ENCODE data around the gene RARG.
A peak's percentile ranks its signal among the peaks of the same experiment; 100 is the strongest.

Gene RARG

GRCh38 chr12:53180220-53180930, 51.6 kb downstream of the RARG start, which contains the start of the genes CSAD and ZNF740 (continued):
- TF ChIP-seq ZNF362 (tag by site-specific recombination; IDR thresholded peaks at IDR 0.05) = no peak
- peak; percentile 81 for TF ChIP-seq ZNF423 (tag by site-specific recombination; IDR thresholded peaks at IDR 0.05)
- TF ChIP-seq ZSCAN16 (tag by site-specific recombination; IDR thresholded peaks at IDR 0.05) = no peak
- peak; percentile 99 for TF ChIP-seq GLIS2 (tag by site-specific recombination; IDR thresholded peaks at IDR 0.05)
- no peak for TF ChIP-seq ZNF837 (tag by site-specific recombination; IDR thresholded peaks at IDR 0.05)
- peak; percentile 95 for TF ChIP-seq ZNF518A (tag by site-specific recombination; conservative IDR thresholded peaks at IDR 0.05; ENCODE audit: low read depth)
- TF ChIP-seq PATZ1 (tag by site-specific recombination; IDR thresholded peaks at IDR 0.05) = peak; percentile 98
- TF ChIP-seq ZNF639 (tag by site-specific recombination; IDR thresholded peaks at IDR 0.05) = peak; percentile 37; the same call in 1 of the 2 replicates
- TF ChIP-seq ZNF391 (tag by site-specific recombination; IDR thresholded peaks at IDR 0.05; ENCODE audit: borderline replicate concordance, low read depth) = peak; percentile 77; the same call in 1 of the 2 replicates
- peak; percentile 11; the same call in 1 of the 2 replicates for TF ChIP-seq ZNF596 (tag by site-specific recombination; IDR thresholded peaks at IDR 0.05)
- TF ChIP-seq TSHZ1 (tag by site-specific recombination; IDR thresholded peaks at IDR 0.05; ENCODE audit: borderline replicate concordance) = no peak; the same call in 1 of the 2 replicates
- TF ChIP-seq ZIC2 (tag by site-specific recombination; IDR thresholded peaks at IDR 0.05) = peak; percentile 95
- TF ChIP-seq ZNF521 (tag by site-specific recombination; IDR thresholded peaks at IDR 0.05) = no peak
- peak; percentile 84 for TF ChIP-seq ZNF629 (tag by site-specific recombination; IDR thresholded peaks at IDR 0.05)
- TF ChIP-seq ZFHX2 (tag by site-specific recombination; conservative IDR thresholded peaks at IDR 0.05) = peak; percentile 95
- peak; percentile 91 for TF ChIP-seq SP2 (tag by site-specific recombination; IDR thresholded peaks at IDR 0.05)
- TF ChIP-seq REST (tag by site-specific recombination; IDR thresholded peaks at IDR 0.05) = 0 out of 2 replicates have a peak, but pooled peaks have one; percentile 10
- no peak for TF ChIP-seq ZNF645 (tag by site-specific recombination; IDR thresholded peaks at IDR 0.05)
- TF ChIP-seq ZNF350 (tag by site-specific recombination; IDR thresholded peaks at IDR 0.05) = no peak
- TF ChIP-seq ZNF777 (tag by site-specific recombination; IDR thresholded peaks at IDR 0.05; ENCODE audit: borderline replicate concordance) = peak; percentile 52; the same call in 1 of the 2 replicates

Measured in HEK293 (cell line).